ENCODE measurements around the gene PARD3B. TPM values are rescaled to one million over a fixed set of nuclear protein-coding genes. Genes with fewer than 3 reads are reported as not detected.

Gene PARD3B
- total and polyA plus RNA-seq, 2 of the 4 experiments (the other 2 are of a cell fraction): 3.3 to 15.6 TPM

GRCh38 chr2:205076405-205076804 is 531.1 kb downstream of the PARD3B start:
- TF ChIP-seq SMC3 (IDR thresholded peaks at IDR 0.05; ENCODE audit: low read depth, low read length) (no peak), RAD21 (IDR thresholded peaks at IDR 0.05; ENCODE audit: low read length) (no peak), CHD1 (IDR thresholded peaks at IDR 0.05; ENCODE audit: low read depth, low read length) (no peak), NFE2L2 (IDR thresholded peaks at IDR 0.05; ENCODE audit: low read depth, low read length) (no peak), RCOR1 (IDR thresholded peaks at IDR 0.05; ENCODE audit: insufficient replicate concordance, low read length) (no peak), RFX5 (IDR thresholded peaks at IDR 0.05; ENCODE audit: low read depth, low read length) (no peak), FOS (IDR thresholded peaks at IDR 0.05; ENCODE audit: low read depth, low read length) (no peak), BHLHE40 (IDR thresholded peaks at IDR 0.05; ENCODE audit: low read depth, low read length) (no peak), POLR2A (IDR thresholded peaks at IDR 0.05; ENCODE audit: low read depth, low read length) (no peak)
- no peaks in the 10 kb centered on the region for H3K4me1 ChIP-seq (ENCODE audit: control insufficient read depth, insufficient read depth, low read length)
- DNase-seq: no peak
- no peak overlapping the region for H3K18ac ChIP-seq (ENCODE audit: low read depth, low read length)
- H2AFZ ChIP-seq (replicated peaks; ENCODE audit: low read length, poor library complexity): no peak overlapping the region
- H3K79me1 ChIP-seq (ENCODE audit: low read depth in 1 of 2, low read length in 2 of 2): no peaks in the 10 kb centered on the region
- no peak overlapping the region for H2BK20ac ChIP-seq (ENCODE audit: low read depth, low read length)
- no peak overlapping the region for H2AK9ac ChIP-seq (replicated peaks; ENCODE audit: low read depth, low read length, poor library complexity)
- no peak overlapping the region for H3K56ac ChIP-seq (ENCODE audit: extremely low read depth, insufficient read depth, low read length)
- H4K91ac ChIP-seq (ENCODE audit: insufficient read depth, low read depth, low read length): no peak overlapping the region
- no peak overlapping the region for H2BK15ac ChIP-seq (ENCODE audit: low read depth, low read length)
- H3K4me2 ChIP-seq (ENCODE audit: low read depth, low read length): no peak overlapping the region
- H3K4ac ChIP-seq (ENCODE audit: low read depth, low read length): no peak overlapping the region
- H4K5ac ChIP-seq (ENCODE audit: low read depth, low read length): no peak overlapping the region
- no peak overlapping the region for H2BK120ac ChIP-seq (ENCODE audit: low read depth, low read length)
- WGBS, 2 experiments (ENCODE audit: extremely low coverage in 2 of 2, insufficient read length in 1 of 2): no CpG with 5 or more reads among the region's 3 CpGs
- no peak overlapping the region for H3K27ac ChIP-seq (ENCODE audit: insufficient read depth, low read length)
- no peak for ATAC-seq (ENCODE audit: low read depth)
- POLR2A ChIA-PET (ENCODE audit: unreplicated experiment): no interaction called here
- no TSS peak for BruUV-seq (replicated peaks)
- no peak overlapping the region for H2AK5ac ChIP-seq (ENCODE audit: low read depth, low read length)
- no peak overlapping the region for H3K14ac ChIP-seq (replicated peaks; ENCODE audit: low read depth, low read length)
- H2BK5ac ChIP-seq (ENCODE audit: low read depth, low read length, poor library complexity, severe bottlenecking): no peak overlapping the region
- H3K4me3 ChIP-seq (ENCODE audit: insufficient read depth, low read depth, low read length): no peak overlapping the region
- intact Hi-C loops (cut with micrococcal nuclease): no loop called here
- no peaks in the 10 kb centered on the region for H3K36me3 ChIP-seq (ENCODE audit: control insufficient read depth, insufficient read depth, low read length)
- no peaks in the 10 kb centered on the region for H3K9me1 ChIP-seq (ENCODE audit: insufficient read depth, low read length)
- H4K8ac ChIP-seq (ENCODE audit: low read depth in 2 of 2, low read length in 2 of 2): no peak overlapping the region
- CTCF ChIA-PET: no interaction called here
- dilution Hi-C loops (cut with HindIII; ENCODE audit: low sequenced_read_pairs, unreplicated experiment): no loop called here
- H3K9ac ChIP-seq (ENCODE audit: low read depth, low read length): no peak overlapping the region
- no peak overlapping the region for H3K23ac ChIP-seq (ENCODE audit: low read depth, low read length)
- H3K9me3 ChIP-seq (ENCODE audit: control insufficient read depth, insufficient read depth, low read length): no peaks in the 10 kb centered on the region
- no peaks in the 10 kb centered on the region for H3K27me3 ChIP-seq (ENCODE audit: control insufficient read depth, insufficient read depth, low read length)
- H4K20me1 ChIP-seq (ENCODE audit: insufficient read depth, low read length): no peaks in the 10 kb centered on the region
- in situ Hi-C loops (cut with MboI; ENCODE audit: low sequenced_read_pairs): no loop called here
